H1 (cell line): ENCODE measurements around the gene DENND6B. TPM values are rescaled to one million over a fixed set of nuclear protein-coding genes. Genes with fewer than 3 reads are reported as not detected.

Source experiments
- CTCF ChIA-PET: fragments of 300-600 bp; sonication (Branson Sonifier 250); formaldehyde crosslinking; loops from one replicate; lab custom pipeline; 2021; ENCODE audit not compliant: partially characterized antibody; lab: Charles Lee
- POLR2A ChIA-PET: fragments of 300-600 bp; sonication (Branson Sonifier 250); formaldehyde crosslinking; loops from one replicate; lab custom pipeline; 2021; ENCODE audit warnings: inconsistent platforms; ENCODE audit not compliant: partially characterized antibody; lab: Charles Lee
- DNase-seq, 2 experiments: peaks; one replicate each; pipeline versions ENCODE4 v3.0.0 to v3.0.0-alpha.2; 2010 to 2022; ENCODE audit warnings: low spot score in 2 of 2, low read depth in 1 of 2, mixed read lengths in 1 of 2
- FAIRE-seq: peaks from 2 replicates; lab custom pipeline; 2011; peaks lifted over from hg19 to GRCh38; lab: Jason Lieb, UNC
- H2AFZ ChIP-seq: 2 replicates; pipeline ENCODE4 v1.8.1; 2012; ENCODE audit warnings: low read length, inconsistent platforms
- H2AK5ac ChIP-seq: 2 replicates; pipeline ENCODE4 v1.6.1; 2013; ENCODE audit warnings: low read depth, low read length
- H2BK120ac ChIP-seq: replicated peaks from 2 replicates; pipeline ENCODE3; 2013; ENCODE audit warnings: low read depth, low read length, inconsistent platforms
- H2BK12ac ChIP-seq: 2 replicates; pipeline ENCODE4 v1.6.1; 2013; ENCODE audit warnings: low read depth, low read length
- H2BK15ac ChIP-seq: 2 replicates; pipeline ENCODE4 v1.6.1; 2013; ENCODE audit warnings: low read length
- H2BK20ac ChIP-seq: 2 replicates; pipeline ENCODE4 v1.6.1; 2013; ENCODE audit warnings: low read length
- H2BK5ac ChIP-seq: 2 replicates; pipeline ENCODE4 v1.6.1; 2013; ENCODE audit warnings: low read depth, low read length
- H3K14ac ChIP-seq: 2 replicates; pipeline ENCODE4 v1.6.1; 2013; ENCODE audit warnings: inconsistent platforms; ENCODE audit not compliant: insufficient read length
- H3K18ac ChIP-seq: 2 replicates; pipeline ENCODE4 v1.6.1; 2013; ENCODE audit warnings: low read length; ENCODE audit errors: extremely low read depth
- H3K23ac ChIP-seq: 2 replicates; pipeline ENCODE4 v1.6.1; 2013; ENCODE audit warnings: inconsistent platforms; ENCODE audit not compliant: insufficient read length
- H3K23me2 ChIP-seq: 2 replicates; pipeline ENCODE4 v1.6.1; 2013; ENCODE audit warnings: low read depth, low read length
- H3K27ac ChIP-seq: 2 replicates; pipeline ENCODE4 v1.6.1; 2011; ENCODE audit warnings: low read depth, low read length, inconsistent platforms
- H3K27me3 ChIP-seq, 4 experiments: replicated peaks in 1 of 4; 1 replicate in 1 of 4; 2 replicates in 3 of 4; pipeline versions ENCODE4 v1.6.1 to v1.8.1; 2011 to 2013; ENCODE audit warnings: low read length in 3 of 4, mild to moderate bottlenecking in 3 of 4, inconsistent platforms in 2 of 4, mixed read lengths in 2 of 4, moderate library complexity in 1 of 4; ENCODE audit not compliant: control insufficient read depth in 3 of 4, insufficient read depth in 3 of 4; ENCODE audit errors: extremely low read depth in 1 of 4
- H3K36me3 ChIP-seq, 4 experiments: 2 replicates each; pipeline versions ENCODE4 v1.6.1 to v1.8.1; 2011 to 2013; ENCODE audit warnings: mild to moderate bottlenecking in 4 of 4, low read length in 3 of 4, moderate library complexity in 2 of 4, control low read depth in 1 of 4, inconsistent platforms in 1 of 4; ENCODE audit not compliant: insufficient read depth in 4 of 4, control insufficient read depth in 2 of 4
- H3K4ac ChIP-seq: replicated peaks from 2 replicates; pipeline ENCODE3; 2013; ENCODE audit warnings: low read length, low read depth, mixed read lengths, inconsistent platforms; ENCODE audit not compliant: insufficient read length
- H3K4me1 ChIP-seq, 4 experiments: replicated peaks in 1 of 4; 1 replicate in 1 of 4; 2 replicates in 3 of 4; pipeline versions ENCODE4 v1.6.1 to v1.8.1; 2011 to 2013; ENCODE audit warnings: low read length in 3 of 4, inconsistent platforms in 2 of 4, mixed read lengths in 1 of 4; ENCODE audit not compliant: insufficient read depth in 4 of 4, control insufficient read depth in 3 of 4
- H3K4me2 ChIP-seq, 2 experiments: 2 replicates each; pipeline versions ENCODE4 v1.6.1 to v1.8.1; 2011 to 2013; ENCODE audit warnings: low read depth in 2 of 2, low read length in 2 of 2, control low read depth in 1 of 2, inconsistent platforms in 1 of 2, mild to moderate bottlenecking in 1 of 2; ENCODE audit not compliant: insufficient read depth in 1 of 2
- H3K4me3 ChIP-seq, 4 experiments: fragments of 200-600, 300-600 bp in 1 of 4; sonication (generic), shearing (Covaris generic), sonication (Bioruptor Twin) in 1 of 4; 2 replicates each; pipeline versions ENCODE4 v1.5.1 to v1.8.1; 2011 to 2016; ENCODE audit warnings: low read length in 4 of 4, low read depth in 3 of 4, control low read depth in 2 of 4, inconsistent platforms in 2 of 4, mild to moderate bottlenecking in 2 of 4, mixed read lengths in 1 of 4, moderate library complexity in 1 of 4; ENCODE audit not compliant: insufficient read depth in 2 of 4; ENCODE audit errors: extremely low read depth in 1 of 4
- H3K56ac ChIP-seq: replicated peaks from 2 replicates; pipeline ENCODE3; 2013; ENCODE audit warnings: low read depth, mild to moderate bottlenecking, mixed read lengths, low read length, inconsistent platforms; ENCODE audit not compliant: insufficient read length
- H3K79me1 ChIP-seq: 2 replicates; pipeline ENCODE4 v1.6.1; 2013; ENCODE audit warnings: low read depth, low read length, control low read depth
- H3K79me2 ChIP-seq, 2 experiments: 2 replicates each; pipeline versions ENCODE4 v1.6.1 to v1.8.1; 2012 to 2013; ENCODE audit warnings: low read length in 2 of 2, mild to moderate bottlenecking in 2 of 2, inconsistent platforms in 1 of 2; ENCODE audit not compliant: insufficient read depth in 2 of 2, control insufficient read depth in 1 of 2
- H3K9ac ChIP-seq, 4 experiments: replicated peaks in 1 of 4; 1 replicate in 1 of 4; 2 replicates in 3 of 4; pipeline versions ENCODE4 v1.6.1 to v1.8.1; 2011 to 2013; ENCODE audit warnings: low read depth in 3 of 4, low read length in 3 of 4, control low read depth in 2 of 4, mild to moderate bottlenecking in 2 of 4, moderate library complexity in 2 of 4, inconsistent platforms in 1 of 4; ENCODE audit errors: extremely low read depth in 1 of 4
- H3K9me3 ChIP-seq, 2 experiments: 2 replicates each; pipeline versions ENCODE4 v1.6.1 to v1.8.1; 2012 to 2013; ENCODE audit warnings: mild to moderate bottlenecking in 2 of 2, moderate library complexity in 2 of 2, control low read depth in 1 of 2, inconsistent platforms in 1 of 2, low read depth in 1 of 2, low read length in 1 of 2, mixed read lengths in 1 of 2; ENCODE audit not compliant: insufficient read depth in 2 of 2
- H4K20me1 ChIP-seq, 2 experiments: replicated peaks in 1 of 2; 2 replicates each; pipeline versions ENCODE3 to v1.8.1; 2011 to 2013; ENCODE audit warnings: inconsistent platforms in 2 of 2, low read length in 2 of 2, mild to moderate bottlenecking in 1 of 2; ENCODE audit not compliant: insufficient read depth in 2 of 2, control insufficient read depth in 1 of 2
- H4K5ac ChIP-seq: 2 replicates; pipeline ENCODE4 v1.6.1; 2013; ENCODE audit warnings: low read length, low read depth, mixed read lengths, inconsistent platforms; ENCODE audit not compliant: insufficient read length
- H4K8ac ChIP-seq: 2 replicates; pipeline ENCODE4 v1.8.0; 2013; ENCODE audit warnings: mild to moderate bottlenecking, moderate library complexity, low read length, inconsistent platforms; ENCODE audit not compliant: insufficient read depth; ENCODE audit errors: extremely low read depth
- H4K91ac ChIP-seq: replicated peaks from 2 replicates; pipeline ENCODE3; 2013; ENCODE audit warnings: low read length, mixed read lengths, inconsistent platforms; ENCODE audit not compliant: insufficient read length
- ATF3 ChIP-seq: IDR thresholded peaks from 2 replicates; pipeline ENCODE4 v1.6.1; 2011; ENCODE audit warnings: low read depth, mild to moderate bottlenecking, low read length; ENCODE audit not compliant: insufficient read depth
- E2F6 ChIP-seq: IDR thresholded peaks from 2 replicates; pipeline ENCODE4 v1.6.1; 2012; ENCODE audit warnings: inconsistent platforms
- JUN ChIP-seq: IDR thresholded peaks from 2 replicates; pipeline ENCODE4 v1.6.1; 2011; ENCODE audit warnings: low read depth, mild to moderate bottlenecking, improper control_type of control experiment, low read length
- JUND ChIP-seq: IDR thresholded peaks from 2 replicates; pipeline ENCODE4 v1.6.1; 2011; ENCODE audit warnings: mild to moderate bottlenecking, improper control_type of control experiment, low read length
- KDM5A ChIP-seq: fragments of 200-600 bp; IDR thresholded peaks from 2 replicates; pipeline ENCODE4 v1.7.1; 2012; ENCODE audit warnings: mild to moderate bottlenecking, low read length, inconsistent platforms, mixed read lengths
- MAFK ChIP-seq: IDR thresholded peaks from 2 replicates; pipeline ENCODE4 v1.6.1; 2012; ENCODE audit warnings: low read depth, mild to moderate bottlenecking, improper control_type of control experiment, low read length
- PHF8 ChIP-seq: fragments of 200-600 bp; sonication (generic); conservative IDR thresholded peaks from 2 replicates; pipeline ENCODE4 v1.7.1; 2012; ENCODE audit warnings: low read depth, mild to moderate bottlenecking, inconsistent platforms, low read length, moderate library complexity
- SAP30 ChIP-seq: fragments of 300-600 bp; sonication (generic); IDR thresholded peaks from 2 replicates; pipeline ENCODE4 v1.7.1; 2012; ENCODE audit warnings: low read length, moderate library complexity, mild to moderate bottlenecking, inconsistent platforms; ENCODE audit not compliant: insufficient read depth, insufficient replicate concordance
- SIRT6 ChIP-seq: IDR thresholded peaks from one replicate; pipeline ENCODE4 v1.7.1; 2012; ENCODE audit warnings: low read length, inconsistent platforms
- SRF ChIP-seq: IDR thresholded peaks from 2 replicates; pipeline ENCODE4 v1.6.1; 2011; ENCODE audit warnings: mild to moderate bottlenecking, low read depth, low read length, moderate library complexity
- SUZ12 ChIP-seq: fragments of 200-600 bp; sonication (generic); IDR thresholded peaks from 2 replicates; pipeline ENCODE4 v1.6.1; 2012; ENCODE audit warnings: mild to moderate bottlenecking, inconsistent platforms, low read length, moderate library complexity, mixed read lengths
- WGBS, 2 experiments: shearing (Covaris generic) in 1 of 2; methylation state at CpG; one replicate each; pipeline versions ENCODE4 v1.1.6 to v1.1.7; 2013 to 2015; ENCODE audit warnings: low lambda C conversion rate in 2 of 2, mixed read lengths in 2 of 2, inconsistent platforms in 1 of 2, low coverage in 1 of 2, missing lambda C conversion rate in 1 of 2; ENCODE audit not compliant: insufficient replicate concordance in 2 of 2, insufficient coverage in 1 of 2, insufficient read length in 1 of 2; ENCODE audit errors: extremely low coverage in 1 of 2, missing lambda C conversion rate in 1 of 2; 5-methylcytosine and 5-hydroxymethylcytosine counted together
- polyA plus RNA-seq, 7 experiments: library from polyadenylated mRNA; depleted of rRNA in 3 of 7; stranded (reverse) in 5 of 7; unstranded in 2 of 7; fragments of >200 nt in 5 of 7; fragments of 200-250 nt in 2 of 7; gene quantifications; 1 replicate in 5 of 7; 2 replicates in 1 of 7; 4 replicates in 1 of 7; pipeline versions ENCODE4 v1.2.1 to v1.2.3, GENCODE V29; 2011 to 2013; ENCODE audit warnings: missing spikeins in 2 of 7, mixed read lengths in 2 of 7
- total RNA-seq: library from RNA; stranded (reverse); fragmentation: NEBNext Ultra II Directional; extraction: Animal tissue kit (Norgen Biotek cat#: 25700); gene quantifications from 2 replicates; pipeline ENCODE4 v1.2.1, GENCODE V29; 2021

Gene DENND6B
- total and polyA plus RNA-seq, 2 of the 8 experiments (the other 6 are each of a cell fraction or from before 2014, with no cell fraction given) = 1.1 to 1.9 TPM

- peak overlapping the region; percentile 95 for H2AK5ac ChIP-seq
- H3K9ac ChIP-seq = no peak overlapping the region
- FAIRE-seq = no peak
- DNase-seq = no peak
- H3K56ac ChIP-seq = no peak overlapping the region
- H4K91ac ChIP-seq = peak overlapping the region; percentile 40
- no peak overlapping the region for H2BK20ac ChIP-seq
- no peak overlapping the region for H3K27ac ChIP-seq
- peaks cover 22% of the 10 kb centered on the region for H3K79me1 ChIP-seq
- H3K23me2 ChIP-seq = peaks cover 9% of the 10 kb centered on the region; the same call in 1 of the 2 replicates
- ChIA-PET CTCF (interaction anchor here (1.2 to 2.6 kb wide), 4 partner anchors 8 to 49 kb away, joined by 4 to 11 read pairs (median 8); no protein-coding TSS in a partner anchor), POLR2A (interaction anchor here (1.2 kb wide), 2 partner anchors 26 to 45 kb away, joined by 3 read pairs; no protein-coding TSS in a partner anchor)
- peaks cover 0 to 37% of the 10 kb centered on the region in 2 experiments; a peak in 3 of 4 replicates for H3K79me2 ChIP-seq
- H2BK15ac ChIP-seq = no peak overlapping the region
- no peaks in the 10 kb centered on the region for H3K9me3 ChIP-seq
- no peak overlapping the region for H2BK120ac ChIP-seq
- no peak overlapping the region for H4K5ac ChIP-seq
- no peak overlapping the region; a peak in 1 of 4 replicates for H3K4me2 ChIP-seq
- peaks cover 0 to 37% (median 24%) of the 10 kb centered on the region in 4 experiments; a peak in 6 of 7 replicates for H3K4me1 ChIP-seq
- H3K27me3 ChIP-seq = no peaks in the 10 kb centered on the region; a peak in 2 of 7 replicates
- H3K4me3 ChIP-seq = no peak overlapping the region
- H2BK12ac ChIP-seq = no peak overlapping the region
- peak overlapping the region; percentile 75; the same call in 1 of the 2 replicates for H2BK5ac ChIP-seq
- no peak overlapping the region for H3K23ac ChIP-seq
- H3K36me3 ChIP-seq = no peaks in the 10 kb centered on the region
- no peak overlapping the region for H3K18ac ChIP-seq
- no peak overlapping the region for H3K14ac ChIP-seq
- H2AFZ ChIP-seq = no peak overlapping the region
- peaks cover 14 to 31% of the 10 kb centered on the region in 2 experiments for H4K20me1 ChIP-seq
- peak overlapping the region; percentile 53 for H3K4ac ChIP-seq
- H4K8ac ChIP-seq = no peak overlapping the region
- WGBS, 2 experiments = 88% methylated on average over 16 of the region's 20 CpGs; no CpG with 5 or more reads in 1 of the 2 experiments
- TF ChIP-seq SAP30 = no peak
- TF ChIP-seq SUZ12 = no peak
- no peak for TF ChIP-seq SRF
- TF ChIP-seq SIRT6 = no peak
- TF ChIP-seq JUND = no peak
- no peak for TF ChIP-seq MAFK
- no peak for TF ChIP-seq E2F6
- TF ChIP-seq KDM5A = no peak
- TF ChIP-seq JUN = no peak
- no peak for TF ChIP-seq ATF3
- no peak for TF ChIP-seq PHF8
Measured at GRCh38 chr22:50297510-50298265, 29.1 kb downstream of the DENND6B start.
